ENCODE data around the gene GGA3. TPM values are rescaled to one million over a fixed set of nuclear protein-coding genes. Genes with fewer than 3 reads are reported as not detected.

The GGA3 gene
- total RNA-seq, 1 experiment from 2014 or later = 61.6 TPM

DNA sequence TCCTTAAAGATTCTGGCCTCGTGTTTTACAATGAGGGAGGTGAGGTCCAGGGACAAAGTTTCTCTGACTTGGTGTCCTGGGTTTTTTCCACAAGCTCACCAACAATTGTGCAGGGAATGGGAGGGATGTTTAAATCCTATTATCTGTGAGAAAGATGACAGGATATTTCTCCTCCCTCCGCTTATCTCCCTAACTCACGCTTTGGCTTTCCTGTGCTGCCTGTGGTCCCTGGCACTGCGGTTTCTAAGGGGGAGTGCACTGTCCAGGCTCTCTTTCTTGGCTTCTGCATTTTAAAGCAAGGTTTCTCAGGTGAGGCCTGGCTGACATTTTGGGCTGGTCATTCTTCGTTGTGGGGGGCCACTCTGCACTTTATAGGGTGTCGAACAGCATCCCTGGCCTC is 16.4 kb downstream of the GGA3 start:
- BruUV-seq (replicated peaks) = no TSS peak
- Histone ChIP-seq H3K27ac (ENCODE audit: low read length) (no peak overlapping the region), H3K9me3 (ENCODE audit: control insufficient read depth, insufficient read depth, low read depth, low read length) (no peaks in the 10 kb centered on the region), H3K4me3 (ENCODE audit: low read depth in 2 of 2, low read length in 2 of 2) (no peak overlapping the region), H3K36me3 (ENCODE audit: control insufficient read depth, insufficient read depth, low read length) (peaks cover 6% of the 10 kb centered on the region), H3K27me3 (ENCODE audit: control insufficient read depth, insufficient read depth, low read length) (no peaks in the 10 kb centered on the region), H3K4me1 (ENCODE audit: control insufficient read depth, insufficient read depth, low read length) (no peaks in the 10 kb centered on the region)
- CTCF ChIA-PET = no interaction called here
- DNase-seq (ENCODE audit: low read depth, low spot score) (no peak), ATAC-seq (no peak)
- POLR2A ChIA-PET = interaction anchor here (0.7 kb wide), 1 partner anchor 113 kb away, joined by 3 read pairs; the partner anchor contains the start of gene NT5C
- TF ChIP-seq, protein P1, sequence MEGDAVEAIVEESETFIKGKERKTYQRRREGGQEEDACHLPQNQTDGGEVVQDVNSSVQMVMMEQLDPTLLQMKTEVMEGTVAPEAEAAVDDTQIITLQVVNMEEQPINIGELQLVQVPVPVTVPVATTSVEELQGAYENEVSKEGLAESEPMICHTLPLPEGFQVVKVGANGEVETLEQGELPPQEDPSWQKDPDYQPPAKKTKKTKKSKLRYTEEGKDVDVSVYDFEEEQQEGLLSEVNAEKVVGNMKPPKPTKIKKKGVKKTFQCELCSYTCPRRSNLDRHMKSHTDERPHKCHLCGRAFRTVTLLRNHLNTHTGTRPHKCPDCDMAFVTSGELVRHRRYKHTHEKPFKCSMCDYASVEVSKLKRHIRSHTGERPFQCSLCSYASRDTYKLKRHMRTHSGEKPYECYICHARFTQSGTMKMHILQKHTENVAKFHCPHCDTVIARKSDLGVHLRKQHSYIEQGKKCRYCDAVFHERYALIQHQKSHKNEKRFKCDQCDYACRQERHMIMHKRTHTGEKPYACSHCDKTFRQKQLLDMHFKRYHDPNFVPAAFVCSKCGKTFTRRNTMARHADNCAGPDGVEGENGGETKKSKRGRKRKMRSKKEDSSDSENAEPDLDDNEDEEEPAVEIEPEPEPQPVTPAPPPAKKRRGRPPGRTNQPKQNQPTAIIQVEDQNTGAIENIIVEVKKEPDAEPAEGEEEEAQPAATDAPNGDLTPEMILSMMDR (IDR thresholded peaks at IDR 0.05) = no peak
- intact Hi-C loops (cut with micrococcal nuclease; ENCODE audit: unreplicated experiment) (no loop called here), in situ Hi-C loops (cut with HindIII; ENCODE audit: low pct_unique_long_range_greater_than_20kb, low sequenced_read_pairs) (no loop called here)

- intact Hi-C loops (cut with micrococcal nuclease; ENCODE audit: unreplicated experiment) (no loop called here), in situ Hi-C loops (cut with HindIII; ENCODE audit: low pct_unique_long_range_greater_than_20kb, low sequenced_read_pairs) (no loop called here)
- H3K4me3 ChIP-seq (ENCODE audit: low read depth in 2 of 2, low read length in 2 of 2) = no peak overlapping the region
- BruUV-seq (replicated peaks) = no TSS peak
- no peak for DNase-seq (ENCODE audit: low read depth, low spot score)
- TF ChIP-seq, protein P1 (IDR thresholded peaks at IDR 0.05) = no peak
- TF ChIP-seq, protein P2, sequence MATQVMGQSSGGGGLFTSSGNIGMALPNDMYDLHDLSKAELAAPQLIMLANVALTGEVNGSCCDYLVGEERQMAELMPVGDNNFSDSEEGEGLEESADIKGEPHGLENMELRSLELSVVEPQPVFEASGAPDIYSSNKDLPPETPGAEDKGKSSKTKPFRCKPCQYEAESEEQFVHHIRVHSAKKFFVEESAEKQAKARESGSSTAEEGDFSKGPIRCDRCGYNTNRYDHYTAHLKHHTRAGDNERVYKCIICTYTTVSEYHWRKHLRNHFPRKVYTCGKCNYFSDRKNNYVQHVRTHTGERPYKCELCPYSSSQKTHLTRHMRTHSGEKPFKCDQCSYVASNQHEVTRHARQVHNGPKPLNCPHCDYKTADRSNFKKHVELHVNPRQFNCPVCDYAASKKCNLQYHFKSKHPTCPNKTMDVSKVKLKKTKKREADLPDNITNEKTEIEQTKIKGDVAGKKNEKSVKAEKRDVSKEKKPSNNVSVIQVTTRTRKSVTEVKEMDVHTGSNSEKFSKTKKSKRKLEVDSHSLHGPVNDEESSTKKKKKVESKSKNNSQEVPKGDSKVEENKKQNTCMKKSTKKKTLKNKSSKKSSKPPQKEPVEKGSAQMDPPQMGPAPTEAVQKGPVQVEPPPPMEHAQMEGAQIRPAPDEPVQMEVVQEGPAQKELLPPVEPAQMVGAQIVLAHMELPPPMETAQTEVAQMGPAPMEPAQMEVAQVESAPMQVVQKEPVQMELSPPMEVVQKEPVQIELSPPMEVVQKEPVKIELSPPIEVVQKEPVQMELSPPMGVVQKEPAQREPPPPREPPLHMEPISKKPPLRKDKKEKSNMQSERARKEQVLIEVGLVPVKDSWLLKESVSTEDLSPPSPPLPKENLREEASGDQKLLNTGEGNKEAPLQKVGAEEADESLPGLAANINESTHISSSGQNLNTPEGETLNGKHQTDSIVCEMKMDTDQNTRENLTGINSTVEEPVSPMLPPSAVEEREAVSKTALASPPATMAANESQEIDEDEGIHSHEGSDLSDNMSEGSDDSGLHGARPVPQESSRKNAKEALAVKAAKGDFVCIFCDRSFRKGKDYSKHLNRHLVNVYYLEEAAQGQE (IDR thresholded peaks at IDR 0.05; ENCODE audit: insufficient read depth in 1 of 2, low read depth in 2 of 2, low read length in 1 of 2) = no peak
- no peak for TF ChIP-seq SIN3A (IDR thresholded peaks at IDR 0.05; ENCODE audit: borderline replicate concordance, insufficient read depth, low read depth, low read length)
- no peak for TF ChIP-seq POLR2AphosphoS5 (IDR thresholded peaks at IDR 0.05; ENCODE audit: low read depth, low read length)
- TF ChIP-seq TCF7L2 (IDR thresholded peaks at IDR 0.05; ENCODE audit: low read depth, low read length) = no peak
- peaks cover 6% of the 10 kb centered on the region for H3K36me3 ChIP-seq (ENCODE audit: control insufficient read depth, insufficient read depth, low read length)
- H3K9me3 ChIP-seq (ENCODE audit: control insufficient read depth, insufficient read depth, low read depth, low read length) = no peaks in the 10 kb centered on the region
- CTCF ChIA-PET = no interaction called here
- POLR2A ChIA-PET = interaction anchor here (0.7 kb wide), 1 partner anchor 113 kb away, joined by 3 read pairs; the partner anchor contains the start of gene NT5C
- no peak overlapping the region for H3K27ac ChIP-seq (ENCODE audit: low read length)
- no peak for ATAC-seq
- H3K4me1 ChIP-seq (ENCODE audit: control insufficient read depth, insufficient read depth, low read length) = no peaks in the 10 kb centered on the region
- no peaks in the 10 kb centered on the region for H3K27me3 ChIP-seq (ENCODE audit: control insufficient read depth, insufficient read depth, low read length)
These were observed 17.1 kb downstream of the GGA3 start for GRCh38 chr17:75244133-75244866.

Measured in Panc1 (cell line).